Activated naive CD8-positive, alpha-beta T cell treated with anti-CD3 and anti-CD28 coated beads, Interleukin-2, amount 10 ng/mL, durations not matched to agents 7 days and 5 days (primary cell): Measurements from ENCODE around the gene SYTL3. TPM values are rescaled to one million over a fixed set of nuclear protein-coding genes. Genes with fewer than 3 reads are reported as not detected.
A peak's percentile ranks its signal among the peaks of the same experiment; 100 is the strongest.
"Not testable (repeated sequence)": the region's sequence is repeated elsewhere in the genome, so short reads cannot be mapped to it uniquely, and the experiment has no call there.

Experiments used
- ATAC-seq: fragments of 150-1000 bp; cut with Tn5 transposase; one replicate; pipeline ENCODE4 v1.10.0; 2021; ENCODE audit warnings: low read depth, moderate library complexity
- POLR2A ChIA-PET: fragments of 350-600 bp; sonication (Branson Sonifier 250); formaldehyde crosslinking; loops from one replicate; lab custom pipeline; 2021; ENCODE audit warnings: antibody characterized with exemption; lab: Charles Lee
- DNase-seq: peaks from one replicate; pipeline ENCODE4 v3.0.0; 2021
- H3K27ac Mint-ChIP-seq: one replicate; pipeline ENCODE4 v1.8.0; 2022; ENCODE audit warnings: mild to moderate bottlenecking, mixed read lengths
- H3K27me3 Mint-ChIP-seq: one replicate; pipeline ENCODE4 v1.8.0; 2022; ENCODE audit warnings: mild to moderate bottlenecking, moderate library complexity, mixed read lengths
- H3K36me3 Mint-ChIP-seq: one replicate; pipeline ENCODE4 v1.8.0; 2021; ENCODE audit warnings: mild to moderate bottlenecking, mixed read lengths
- H3K4me1 Mint-ChIP-seq: one replicate; pipeline ENCODE4 v1.8.0; 2021; ENCODE audit warnings: mixed read lengths
- H3K4me3 Mint-ChIP-seq: one replicate; pipeline ENCODE4 v1.8.0; 2022; ENCODE audit warnings: mild to moderate bottlenecking, moderate library complexity, mixed read lengths
- H3K9me3 Mint-ChIP-seq: one replicate; pipeline ENCODE4 v1.8.0; 2021; ENCODE audit warnings: mixed read lengths
- total RNA-seq, 2 experiments: library from RNA; stranded (reverse); gene quantifications; one replicate each; pipeline ENCODE4 v1.2.3, GENCODE V29; 2021

The SYTL3 gene
- total RNA-seq, 2 experiments from 2014 or later, result 65.3 to 71.7 TPM

DNA sequence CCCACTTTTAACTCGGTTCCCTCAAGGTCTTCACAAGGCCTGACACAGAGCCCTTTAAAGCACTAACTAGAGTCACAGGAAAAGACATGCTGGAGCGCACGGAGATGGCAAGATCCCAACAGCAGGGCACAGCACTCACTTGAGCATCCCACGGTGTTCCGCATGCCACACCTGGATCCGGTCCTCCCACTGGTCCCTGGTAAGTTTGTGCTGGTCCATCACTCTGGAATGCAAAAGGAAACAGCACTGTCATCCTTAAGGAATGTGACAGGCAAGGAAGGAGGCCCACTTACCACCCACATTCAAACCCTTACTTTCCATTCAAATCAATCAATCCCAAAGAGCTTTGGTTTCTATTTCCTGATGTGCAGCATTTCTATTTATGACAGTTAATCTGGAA lies 134.7 kb downstream of the SYTL3 start:
- no peaks in the 10 kb centered on the region for H3K9me3 Mint-ChIP-seq
- H3K4me1 Mint-ChIP-seq, result peaks cover 29% of the 10 kb centered on the region

DNA sequence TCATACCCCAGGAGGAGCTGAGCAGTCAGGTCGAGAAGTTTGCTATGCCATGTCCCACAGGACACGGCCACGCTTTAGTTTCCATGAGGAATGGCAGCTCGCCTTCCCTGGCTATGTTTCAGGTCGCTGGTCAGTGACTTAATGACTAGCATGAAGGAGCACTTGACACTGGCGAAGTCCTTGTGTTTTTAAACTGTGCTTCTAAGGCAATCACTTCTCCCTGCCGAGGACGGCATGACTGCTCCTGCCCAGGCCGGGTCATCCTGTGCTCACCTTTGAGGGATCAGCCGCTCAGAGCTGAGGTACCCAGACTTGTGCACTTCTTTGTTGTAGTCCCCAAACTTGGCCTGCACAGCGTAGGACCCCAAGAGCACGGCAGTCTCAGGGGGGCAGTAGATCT lies 135.2 kb downstream of the SYTL3 start:
- Mint-ChIP-seq H3K27ac (no peak overlapping the region), H3K36me3 (peaks cover 41% of the 10 kb centered on the region), H3K27me3 (no peaks in the 10 kb centered on the region), H3K4me3 (no peak overlapping the region), H3K4me1 (peaks cover 34% of the 10 kb centered on the region), H3K9me3 (no peaks in the 10 kb centered on the region)
- DNase-seq (no peak), ATAC-seq (no peak)
- POLR2A ChIA-PET, result interaction anchor here (0.6 to 1.0 kb wide), 2 partner anchors 28 to 573 kb away, joined by 3 read pairs; no protein-coding TSS in a partner anchor

More for the DNA sequence above, 134.7 kb downstream of the SYTL3 start:
- H3K27ac Mint-ChIP-seq, result peak overlapping the region; percentile 21
- H3K27me3 Mint-ChIP-seq, result no peaks in the 10 kb centered on the region
- POLR2A ChIA-PET, result interaction anchor here (0.6 to 1.0 kb wide), 2 partner anchors 29 to 572 kb away, joined by 3 read pairs; no protein-coding TSS in a partner anchor
- DNase-seq (no peak), ATAC-seq (no peak)
- no peak overlapping the region for H3K4me3 Mint-ChIP-seq
- peaks cover 41% of the 10 kb centered on the region for H3K36me3 Mint-ChIP-seq

DNA sequence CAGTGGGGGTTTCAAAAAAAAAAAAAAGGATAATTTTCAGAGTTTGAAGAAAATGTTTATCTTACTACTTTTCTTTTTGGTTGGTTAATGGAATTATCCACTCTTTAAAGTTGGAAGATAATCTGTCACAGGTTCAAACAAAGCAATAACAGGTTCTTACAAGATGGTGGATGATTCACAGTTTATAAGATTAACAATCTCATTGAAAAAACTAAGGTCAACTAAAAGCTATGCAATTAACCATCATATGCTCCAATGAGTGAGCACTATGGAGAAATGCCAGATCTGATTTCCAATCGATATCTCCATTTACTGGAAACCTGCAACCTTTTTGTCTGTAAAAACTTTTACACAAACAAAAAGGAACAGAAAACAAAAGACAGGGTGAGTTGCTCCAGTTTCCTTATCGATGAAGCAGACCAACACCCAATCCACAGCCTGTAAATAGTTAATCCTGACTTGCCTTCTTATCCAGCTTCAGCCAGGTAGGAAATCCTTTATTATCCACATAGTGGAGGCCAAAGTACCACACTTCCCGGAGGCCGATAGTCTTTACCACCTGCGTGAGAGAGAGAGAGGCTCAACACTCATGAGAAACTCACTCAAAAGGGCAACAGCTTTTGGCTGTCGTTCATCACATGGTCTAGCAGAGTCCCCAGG lies 136.9 kb downstream of the SYTL3 start:
- ATAC-seq (no peak), DNase-seq (no peak)
- POLR2A ChIA-PET, result no interaction called here
- peaks cover 31% of the 10 kb centered on the region for H3K36me3 Mint-ChIP-seq
- H3K4me1 Mint-ChIP-seq, result peaks cover 42% of the 10 kb centered on the region
- H3K27me3 Mint-ChIP-seq, result no peaks in the 10 kb centered on the region
- H3K9me3 Mint-ChIP-seq, result no peaks in the 10 kb centered on the region
- peak overlapping the region; percentile 16 for H3K27ac Mint-ChIP-seq
- H3K4me3 Mint-ChIP-seq, result no peak overlapping the region

DNA sequence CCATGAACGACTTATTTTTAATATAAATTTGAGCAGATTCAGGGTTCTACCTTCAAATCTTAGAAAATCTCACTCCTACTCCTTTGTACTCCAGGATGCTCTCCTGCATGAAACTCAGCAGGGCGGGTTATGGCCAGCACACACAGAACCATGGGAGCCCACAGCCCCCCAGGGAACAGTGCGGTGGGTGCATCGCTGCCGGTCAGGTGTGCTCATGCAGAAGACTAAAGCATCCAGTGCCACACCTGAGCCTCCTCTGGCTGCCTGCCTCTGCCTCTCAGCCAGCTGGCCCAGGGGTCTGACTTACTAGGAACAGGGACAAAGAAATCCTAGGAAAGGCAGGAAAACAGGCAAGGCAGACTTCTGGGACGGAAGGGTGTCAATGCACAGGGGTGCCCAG lies 137.5 kb downstream of the SYTL3 start:
- Mint-ChIP-seq H3K27ac (peak overlapping the region; percentile 61), H3K36me3 (peaks cover 27% of the 10 kb centered on the region), H3K4me1 (peaks cover 42% of the 10 kb centered on the region), H3K9me3 (no peaks in the 10 kb centered on the region), H3K27me3 (no peaks in the 10 kb centered on the region), H3K4me3 (no peak overlapping the region)
- no peak for ATAC-seq
- DNase-seq, result no peak
- POLR2A ChIA-PET, result no interaction called here

DNA sequence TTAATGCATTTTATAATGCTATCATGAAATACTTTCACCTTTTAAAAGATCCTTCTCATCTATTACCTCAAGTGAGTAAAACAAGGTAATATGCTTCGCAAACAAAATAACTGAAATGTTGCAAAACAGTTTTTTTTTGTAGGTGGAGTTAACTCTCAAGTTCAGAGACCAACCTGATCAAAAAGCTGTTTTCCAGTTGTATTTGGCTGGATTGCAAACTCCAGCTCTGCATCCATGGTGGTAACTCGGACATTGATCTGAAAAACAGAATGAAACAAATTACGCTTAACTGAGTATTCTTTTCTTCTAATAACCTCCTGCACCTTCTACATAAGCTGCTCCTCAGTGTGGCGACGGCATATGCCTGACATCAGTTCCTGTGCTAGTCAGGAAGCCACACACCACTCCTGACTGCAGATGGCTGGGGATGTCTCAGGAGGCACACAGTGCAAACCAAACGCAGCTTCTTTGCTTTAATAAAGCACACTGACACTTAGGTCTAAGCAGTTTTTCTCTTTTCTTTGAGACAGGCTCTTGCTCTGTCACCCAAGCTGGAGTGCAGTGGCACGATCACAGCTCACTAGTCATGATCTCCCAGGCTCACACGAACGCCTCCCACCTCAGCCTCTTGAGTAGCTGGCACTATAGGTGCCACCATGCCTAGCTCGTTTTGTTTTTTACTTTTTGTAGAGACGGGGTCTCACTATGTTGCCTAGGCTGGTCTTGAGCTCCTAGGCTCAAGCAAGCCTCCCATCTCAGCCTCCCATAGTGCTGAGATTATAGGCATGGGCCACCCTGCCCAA lies 139.5 kb downstream of the SYTL3 start:
- Mint-ChIP-seq H3K4me1 (peaks cover 44% of the 10 kb centered on the region), H3K36me3 (peaks cover 22% of the 10 kb centered on the region), H3K27ac (peak overlapping the region; percentile 91), H3K27me3 (no peaks in the 10 kb centered on the region), H3K4me3 (peak overlapping the region; percentile 80), H3K9me3 (no peaks in the 10 kb centered on the region)
- ATAC-seq (peak; percentile 100), DNase-seq (peak; percentile 58)
- POLR2A ChIA-PET, result interaction anchor here (0.6 to 2.1 kb wide), 8 partner anchors 14 to 211 kb away, joined by 3 to 17 read pairs (median 6); partner anchors contain the start of gene EZR

DNA sequence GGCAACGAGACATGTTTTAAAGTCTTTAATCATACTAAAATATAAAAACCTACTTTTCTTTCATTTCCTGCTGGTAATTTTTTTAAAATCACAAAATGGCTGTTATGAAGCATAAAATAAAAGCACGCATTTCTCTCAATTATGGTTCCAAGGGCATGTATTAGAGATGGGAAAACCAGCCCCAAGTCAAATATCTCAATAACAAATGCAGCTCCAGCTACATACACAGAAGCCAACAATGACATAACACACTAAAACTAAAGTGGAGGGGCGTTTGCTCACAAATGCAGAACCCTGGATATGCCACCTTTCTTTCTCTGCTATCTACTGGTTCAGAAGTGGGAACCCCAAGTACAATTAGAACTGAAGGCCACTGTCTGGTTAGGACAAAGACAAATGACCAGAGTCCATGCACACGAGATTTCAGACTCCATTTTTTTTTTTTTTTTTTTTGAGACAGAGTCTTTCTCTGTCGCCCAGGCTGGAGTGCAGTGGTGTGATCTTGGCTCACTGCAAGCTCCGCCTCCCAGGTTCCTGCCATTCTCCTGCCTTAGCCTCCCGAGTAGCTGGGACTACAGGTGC lies 141.5 kb downstream of the SYTL3 start:
- Mint-ChIP-seq H3K4me1 (peaks cover 50% of the 10 kb centered on the region), H3K4me3 (no peak overlapping the region), H3K27ac (peak overlapping the region; percentile 46), H3K27me3 (no peaks in the 10 kb centered on the region), H3K36me3 (peaks cover 18% of the 10 kb centered on the region), H3K9me3 (no peaks in the 10 kb centered on the region)
- ATAC-seq (no peak), DNase-seq (no peak)
- POLR2A ChIA-PET, result interaction anchor here (0.8 kb wide), 1 partner anchor 1250 kb away, joined by 5 read pairs; no protein-coding TSS in a partner anchor

DNA sequence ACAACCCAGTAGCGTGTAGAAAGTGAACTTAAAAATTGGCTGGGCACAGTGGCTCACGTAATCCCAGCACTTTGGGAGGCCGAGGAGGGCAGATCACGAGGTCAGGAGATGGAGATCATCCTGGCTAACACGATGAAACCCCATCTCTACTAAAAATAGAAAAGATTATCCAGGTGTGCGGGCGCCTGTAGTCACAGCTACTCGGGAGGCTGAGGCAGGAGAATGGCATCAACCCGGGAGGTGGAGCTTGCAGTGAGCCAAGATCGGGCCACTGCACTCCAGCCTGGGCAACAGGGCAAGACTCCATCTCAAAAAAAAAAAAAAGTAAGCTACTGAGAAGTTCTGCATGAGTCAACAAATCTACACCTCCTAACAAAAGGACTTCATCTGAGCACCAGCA lies 142.7 kb downstream of the SYTL3 start:
- not testable (repeated sequence) for H3K27ac Mint-ChIP-seq, H3K27me3 Mint-ChIP-seq, H3K9me3 Mint-ChIP-seq, DNase-seq, ATAC-seq, H3K4me3 Mint-ChIP-seq
- H3K4me1 Mint-ChIP-seq, result peaks cover 58% of the 10 kb centered on the region
- POLR2A ChIA-PET, result interaction anchor here (0.9 to 1.1 kb wide), 2 partner anchors 25 to 77 kb away, joined by 3 to 5 read pairs; no protein-coding TSS in a partner anchor
- peaks cover 18% of the 10 kb centered on the region for H3K36me3 Mint-ChIP-seq

DNA sequence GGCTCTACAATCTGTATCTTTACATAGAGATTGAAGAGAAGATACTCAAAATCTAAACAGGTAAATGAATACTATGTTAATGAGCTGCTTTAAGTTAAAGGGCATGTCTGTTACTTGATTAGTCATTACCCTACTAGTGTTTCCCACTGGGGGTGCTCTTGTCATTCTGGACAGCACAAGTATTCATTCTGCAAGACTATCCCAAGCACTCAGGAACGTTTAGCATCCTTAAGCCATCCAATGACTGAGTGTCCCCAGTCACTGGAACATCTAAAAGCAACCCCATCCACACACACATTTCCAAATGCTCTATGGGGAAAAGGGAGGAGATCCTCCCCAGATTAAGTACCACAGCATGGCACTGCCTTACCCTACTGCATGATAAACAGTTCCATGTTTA lies 143.6 kb downstream of the SYTL3 start:
- peaks cover 62% of the 10 kb centered on the region for H3K4me1 Mint-ChIP-seq
- no peaks in the 10 kb centered on the region for H3K9me3 Mint-ChIP-seq
- no peak overlapping the region for H3K27ac Mint-ChIP-seq
- POLR2A ChIA-PET, result interaction anchor here (0.7 to 1.1 kb wide), 2 partner anchors 16 to 76 kb away, joined by 3 read pairs; no protein-coding TSS in a partner anchor
- H3K27me3 Mint-ChIP-seq, result no peaks in the 10 kb centered on the region
- no peak for ATAC-seq
- DNase-seq, result no peak
- no peak overlapping the region for H3K4me3 Mint-ChIP-seq
- H3K36me3 Mint-ChIP-seq, result peaks cover 21% of the 10 kb centered on the region

DNA sequence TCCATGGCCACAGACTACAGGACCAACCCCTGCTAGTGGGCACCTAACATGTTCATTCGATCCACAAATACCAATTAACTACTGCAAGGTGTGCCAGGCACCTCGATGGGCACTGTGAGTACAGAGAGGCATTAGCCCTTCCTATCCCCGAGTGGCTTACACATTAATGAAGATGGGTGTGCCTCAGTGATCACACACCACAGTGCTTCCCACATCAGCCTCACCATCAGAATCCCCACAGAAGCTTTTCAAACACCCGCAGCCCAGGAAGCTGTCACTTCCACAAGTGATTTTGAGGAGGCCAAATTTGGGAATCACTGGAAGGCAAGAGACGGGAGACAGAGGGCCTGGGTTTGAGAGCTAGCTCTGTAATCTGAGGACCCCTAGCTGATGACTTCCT lies 145.7 kb downstream of the SYTL3 start:
- ATAC-seq (no peak), DNase-seq (no peak)
- Mint-ChIP-seq H3K4me1 (peaks cover 62% of the 10 kb centered on the region), H3K4me3 (no peak overlapping the region), H3K9me3 (no peaks in the 10 kb centered on the region), H3K27me3 (no peaks in the 10 kb centered on the region), H3K27ac (no peak overlapping the region), H3K36me3 (peaks cover 25% of the 10 kb centered on the region)
- POLR2A ChIA-PET, result no interaction called here

DNA sequence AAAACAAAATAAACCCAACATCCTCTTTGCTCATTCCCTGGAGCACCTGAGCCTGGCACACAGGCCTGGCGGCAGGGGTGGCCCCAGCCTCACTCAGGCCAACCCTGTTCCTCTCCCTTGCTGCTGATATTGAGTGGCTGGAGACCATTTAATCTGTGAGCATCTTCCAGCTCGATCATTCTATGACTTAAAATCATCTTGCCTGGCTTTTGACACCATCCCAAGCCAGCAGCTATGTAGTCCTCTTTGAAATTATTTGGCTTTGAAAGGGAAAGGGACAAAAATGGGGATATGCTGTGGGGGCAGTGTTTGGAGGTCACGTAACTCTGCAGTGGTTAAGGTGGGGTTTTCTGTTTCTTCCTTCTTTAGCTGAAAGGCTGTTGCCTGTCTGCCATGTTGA lies 146.5 kb downstream of the SYTL3 start:
- ATAC-seq (no peak), DNase-seq (no peak)
- Mint-ChIP-seq H3K4me3 (no peak overlapping the region), H3K27me3 (no peaks in the 10 kb centered on the region), H3K27ac (peak overlapping the region; percentile 56), H3K9me3 (no peaks in the 10 kb centered on the region), H3K4me1 (peaks cover 57% of the 10 kb centered on the region), H3K36me3 (peaks cover 25% of the 10 kb centered on the region)
- POLR2A ChIA-PET, result no interaction called here

DNA sequence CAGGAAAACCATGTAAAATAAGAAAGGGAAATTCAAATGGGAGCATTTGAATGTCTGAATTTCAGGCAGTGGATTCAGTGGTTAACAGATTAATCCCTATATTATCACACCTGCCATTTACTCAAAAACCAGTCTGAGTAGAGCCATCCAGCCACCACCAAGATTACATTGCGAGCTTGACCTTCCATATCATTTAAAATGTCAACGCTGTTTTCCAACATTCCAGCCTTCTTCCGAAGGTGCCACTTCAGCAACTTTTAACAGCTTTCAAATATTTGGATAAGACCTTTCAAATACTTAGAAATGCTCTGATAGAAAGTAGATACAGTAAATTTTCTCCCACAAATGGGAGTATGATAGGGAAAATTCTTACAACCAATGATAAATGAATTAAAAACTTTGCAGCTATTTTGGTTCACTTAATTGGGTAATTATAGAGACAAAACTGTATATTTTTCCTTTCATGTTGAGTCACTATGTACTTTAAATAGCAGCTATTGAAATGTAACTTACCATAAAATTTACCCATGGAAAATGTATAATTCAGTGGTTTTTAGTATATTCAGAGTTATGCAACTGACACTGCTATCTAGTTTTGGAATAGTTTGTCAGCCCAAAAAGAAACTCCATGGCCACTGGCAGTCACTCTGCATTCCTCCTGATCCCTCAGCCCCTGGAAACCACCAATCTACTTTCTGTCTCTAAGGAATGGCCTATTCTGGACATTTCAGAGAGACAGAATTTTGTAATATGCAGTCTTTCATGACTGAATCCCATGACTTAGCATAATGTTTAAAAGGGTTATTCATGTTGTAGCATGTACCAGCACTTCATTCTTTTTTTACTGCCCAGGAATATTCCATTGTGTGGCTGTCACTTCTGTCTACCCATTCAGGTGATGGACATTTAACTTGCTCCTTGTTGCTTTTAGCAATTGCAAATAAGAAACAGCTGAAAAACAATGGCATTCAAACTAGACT lies 147.8 kb downstream of the SYTL3 start:
- POLR2A ChIA-PET, result interaction anchor here (0.7 kb wide), 1 partner anchor 12 kb away, joined by 3 read pairs; no protein-coding TSS in a partner anchor
- H3K27ac Mint-ChIP-seq, result peak overlapping the region; percentile 19

DNA sequence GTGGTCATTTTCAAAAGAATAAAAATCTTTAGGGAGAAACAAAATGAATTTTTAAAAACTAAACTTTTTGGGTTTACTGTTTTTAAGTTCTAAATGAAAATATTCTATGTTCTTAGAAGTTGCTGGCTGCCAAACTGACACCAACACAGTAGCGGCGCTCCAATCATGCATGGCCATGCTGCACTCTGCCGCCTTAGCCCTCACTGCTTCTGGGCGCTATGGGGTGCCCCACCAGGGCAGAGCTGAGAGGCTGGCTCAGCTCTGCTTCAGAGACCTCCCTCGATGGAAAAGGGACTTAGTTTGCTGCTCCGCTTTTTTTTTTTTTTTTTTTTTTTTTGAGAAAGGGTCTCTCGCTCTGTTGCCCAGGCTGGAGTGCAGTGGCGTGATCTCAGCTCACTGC lies 148.5 kb downstream of the SYTL3 start:
- Mint-ChIP-seq H3K27ac (no peak overlapping the region), H3K9me3 (no peaks in the 10 kb centered on the region), H3K36me3 (peaks cover 28% of the 10 kb centered on the region), H3K27me3 (no peaks in the 10 kb centered on the region), H3K4me3 (no peak overlapping the region), H3K4me1 (peaks cover 64% of the 10 kb centered on the region)
- POLR2A ChIA-PET, result interaction anchor here (0.7 kb wide), 2 partner anchors 11 to 30 kb away, joined by 3 to 4 read pairs; no protein-coding TSS in a partner anchor
- no peak for ATAC-seq
- no peak for DNase-seq

More for the DNA sequence above, 147.8 kb downstream of the SYTL3 start:
- DNase-seq (no peak), ATAC-seq (no peak)
- Mint-ChIP-seq H3K36me3 (peaks cover 30% of the 10 kb centered on the region), H3K4me1 (peaks cover 62% of the 10 kb centered on the region), H3K9me3 (no peaks in the 10 kb centered on the region), H3K27me3 (no peaks in the 10 kb centered on the region), H3K4me3 (no peak overlapping the region)
